GM19455 (cell line): ENCODE measurements around the gene CMTM2.
"Not testable (repeated sequence)": the region's sequence is repeated elsewhere in the genome, so short reads cannot be mapped to it uniquely, and the experiment has no call there.

Experiments used
- ATAC-seq: cut with Tn5 transposase; IDR thresholded peaks from one replicate; pipeline ENCODE4 v1.9.1; 2021; ENCODE audit not compliant: unreplicated experiment

Gene CMTM2

DNA sequence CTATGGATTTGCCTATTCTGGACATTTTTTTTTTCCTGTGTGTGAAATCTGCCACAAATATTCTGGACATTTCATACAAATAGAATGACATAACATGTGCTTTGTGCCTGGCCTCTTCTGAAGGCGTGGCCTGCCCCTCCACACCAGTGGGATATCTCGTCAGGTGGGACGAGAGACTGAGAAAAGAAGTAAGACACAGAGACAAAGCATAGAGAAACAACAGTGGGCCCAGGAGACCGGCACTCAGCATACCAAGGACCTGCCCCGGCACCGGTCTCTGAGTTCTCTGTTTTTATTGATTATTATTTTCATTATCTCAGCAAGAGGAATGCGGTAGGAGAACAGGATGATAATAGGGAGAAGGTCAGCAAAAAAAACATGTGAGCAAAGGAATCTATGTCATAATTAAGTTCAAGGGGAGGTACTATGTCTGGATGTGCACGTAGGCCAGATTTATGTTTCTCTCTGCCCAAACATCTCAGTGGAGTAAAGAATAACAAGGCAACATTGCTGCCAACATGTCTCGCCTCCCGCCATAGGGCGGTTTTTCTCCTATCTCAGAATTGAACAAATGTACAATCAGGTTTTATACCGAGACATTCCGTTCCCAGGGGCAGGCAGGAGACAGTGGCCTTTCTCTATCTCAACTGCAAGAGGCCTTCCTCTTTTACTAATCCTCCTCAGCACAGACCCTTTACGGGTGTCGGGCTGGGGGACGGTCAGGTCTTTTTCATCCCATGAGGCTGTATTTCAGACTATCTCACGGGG is 48.5 kb downstream of the CMTM2 start:
- not testable (repeated sequence) for ATAC-seq

GRCh38 chr16:66629856-66630255 is 50.6 kb downstream of the CMTM2 start:
- ATAC-seq = no peak

GRCh38 chr16:66630561-66631260 is 51.4 kb downstream of the CMTM2 start:
- not testable (repeated sequence) for ATAC-seq

DNA sequence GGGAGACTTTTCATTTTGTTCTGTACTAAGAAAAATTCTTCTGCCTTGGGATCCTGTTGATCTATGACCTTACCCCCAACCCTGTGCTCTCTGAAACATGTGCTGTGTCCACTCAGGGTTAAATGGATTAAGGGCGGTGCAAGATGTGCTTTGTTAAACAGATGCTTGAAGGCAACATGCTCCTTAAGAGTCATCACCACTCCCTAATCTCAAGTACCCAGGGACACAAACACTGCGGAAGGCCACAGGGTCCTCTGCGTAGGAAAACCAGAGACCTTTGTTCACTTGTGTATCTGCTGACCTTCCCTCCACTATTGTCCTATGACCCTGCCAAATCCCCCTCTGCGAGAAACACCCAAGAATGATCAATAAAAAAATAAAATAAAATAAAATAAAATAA is 52.3 kb downstream of the CMTM2 start:
- not testable (repeated sequence) for ATAC-seq

- no peak for ATAC-seq
Measured at GRCh38 chr16:66634527-66635196, 55.4 kb downstream of the CMTM2 start.

GRCh38 chr16:66635406-66635805 is 56.1 kb downstream of the CMTM2 start:
- ATAC-seq = no peak

DNA sequence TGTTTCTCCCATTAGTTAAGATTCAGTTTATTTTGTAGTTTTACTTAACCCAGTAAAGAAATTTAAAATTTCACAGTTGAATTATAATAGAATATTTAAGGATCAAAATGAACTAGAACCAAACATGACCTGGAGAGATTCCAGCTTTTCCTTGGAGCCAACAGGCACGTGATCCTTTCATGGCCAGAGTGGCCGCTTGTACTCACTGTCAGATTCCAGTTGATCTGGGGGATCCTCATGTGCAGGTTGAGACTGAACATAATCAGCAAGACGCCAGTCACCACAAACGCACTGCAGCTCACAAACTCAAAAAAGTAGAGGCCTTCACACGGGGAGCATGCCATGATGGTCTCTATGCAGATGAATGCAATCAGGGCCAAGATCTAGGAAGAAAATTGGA is 56.9 kb downstream of the CMTM2 start:
- ATAC-seq = no peak

- ATAC-seq = no peak
Measured at GRCh38 chr16:66637806-66638205, 58.5 kb downstream of the CMTM2 start.
